ENCODE measurements around the gene CHADL. TPM values are rescaled to one million over a fixed set of nuclear protein-coding genes. Genes with fewer than 3 reads are reported as not detected.
A peak's percentile ranks its signal among the peaks of the same experiment; 100 is the strongest.
"Not testable (repeated sequence)": the region's sequence is repeated elsewhere in the genome, so short reads cannot be mapped to it uniquely, and the experiment has no call there.

CHADL gene
- total RNA-seq, 1 donor from 2014 or later: 1.2 TPM

DNA sequence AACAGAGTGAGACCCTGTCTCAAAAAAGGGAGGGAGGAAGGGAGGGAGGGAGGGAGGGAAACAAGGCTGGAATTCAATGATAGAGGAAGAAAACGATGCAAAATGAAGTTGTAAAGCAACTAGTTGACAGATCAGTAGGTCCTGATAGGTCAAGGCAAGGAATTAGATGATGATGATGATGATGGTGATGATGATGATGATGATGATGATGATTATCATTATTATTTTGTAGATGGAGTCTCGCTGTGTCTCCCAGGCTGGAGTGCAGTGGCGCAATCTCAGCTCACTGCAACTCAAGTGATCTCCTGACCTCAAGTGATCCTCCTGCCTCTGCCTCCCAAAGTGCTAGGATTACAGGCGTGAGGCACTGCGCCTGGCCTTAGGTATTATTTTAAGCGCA, 46.9 kb downstream of the CHADL start:
- Mint-ChIP-seq H3K9me3 (ENCODE audit: unreplicated experiment) (no peaks in the 10 kb centered on the region), H3K4me3 (ENCODE audit: unreplicated experiment) (no peak overlapping the region), H3K4me1 (ENCODE audit: unreplicated experiment) (peaks cover 3% of the 10 kb centered on the region), H3K27ac (ENCODE audit: unreplicated experiment) (no peak overlapping the region), H3K27me3 (ENCODE audit: unreplicated experiment) (peaks cover 4% of the 10 kb centered on the region), H3K36me3 (ENCODE audit: low read depth, unreplicated experiment) (peaks cover 3% of the 10 kb centered on the region)
- no peak for DNase-seq (ENCODE audit: low spot score)
- TF ChIP-seq, protein P1, sequence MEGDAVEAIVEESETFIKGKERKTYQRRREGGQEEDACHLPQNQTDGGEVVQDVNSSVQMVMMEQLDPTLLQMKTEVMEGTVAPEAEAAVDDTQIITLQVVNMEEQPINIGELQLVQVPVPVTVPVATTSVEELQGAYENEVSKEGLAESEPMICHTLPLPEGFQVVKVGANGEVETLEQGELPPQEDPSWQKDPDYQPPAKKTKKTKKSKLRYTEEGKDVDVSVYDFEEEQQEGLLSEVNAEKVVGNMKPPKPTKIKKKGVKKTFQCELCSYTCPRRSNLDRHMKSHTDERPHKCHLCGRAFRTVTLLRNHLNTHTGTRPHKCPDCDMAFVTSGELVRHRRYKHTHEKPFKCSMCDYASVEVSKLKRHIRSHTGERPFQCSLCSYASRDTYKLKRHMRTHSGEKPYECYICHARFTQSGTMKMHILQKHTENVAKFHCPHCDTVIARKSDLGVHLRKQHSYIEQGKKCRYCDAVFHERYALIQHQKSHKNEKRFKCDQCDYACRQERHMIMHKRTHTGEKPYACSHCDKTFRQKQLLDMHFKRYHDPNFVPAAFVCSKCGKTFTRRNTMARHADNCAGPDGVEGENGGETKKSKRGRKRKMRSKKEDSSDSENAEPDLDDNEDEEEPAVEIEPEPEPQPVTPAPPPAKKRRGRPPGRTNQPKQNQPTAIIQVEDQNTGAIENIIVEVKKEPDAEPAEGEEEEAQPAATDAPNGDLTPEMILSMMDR (IDR thresholded peaks at IDR 0.05; ENCODE audit: unreplicated experiment): no peak

DNA sequence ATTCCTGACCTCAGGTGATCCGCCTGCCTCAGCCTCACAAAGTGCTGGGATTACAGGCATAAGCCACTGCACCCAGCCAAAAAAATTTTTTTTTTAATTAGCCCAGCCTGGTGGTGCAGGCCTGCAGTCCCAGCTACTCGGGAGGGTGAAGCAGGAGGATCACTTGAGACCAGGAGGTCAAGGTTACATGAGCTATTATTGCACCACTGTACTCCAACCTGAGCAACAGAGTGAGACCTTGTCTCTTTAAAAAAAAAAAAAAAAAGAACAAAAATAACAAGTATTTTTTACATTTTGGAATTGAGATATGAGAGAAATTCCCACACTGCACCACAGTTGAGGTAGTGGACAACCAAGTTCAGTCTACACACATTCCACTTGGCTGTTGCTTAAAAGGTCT, 49.3 kb downstream of the CHADL start:
- TF ChIP-seq, protein P1 (IDR thresholded peaks at IDR 0.05; ENCODE audit: unreplicated experiment): no peak
- Mint-ChIP-seq H3K27me3 (ENCODE audit: unreplicated experiment) (peaks cover 5% of the 10 kb centered on the region), H3K9me3 (ENCODE audit: unreplicated experiment) (no peaks in the 10 kb centered on the region), H3K36me3 (ENCODE audit: low read depth, unreplicated experiment) (peaks cover 3% of the 10 kb centered on the region), H3K27ac (ENCODE audit: unreplicated experiment) (no peak overlapping the region), H3K4me3 (ENCODE audit: unreplicated experiment) (no peak overlapping the region), H3K4me1 (ENCODE audit: unreplicated experiment) (no peaks in the 10 kb centered on the region)
- no peak for DNase-seq (ENCODE audit: low spot score)

DNA sequence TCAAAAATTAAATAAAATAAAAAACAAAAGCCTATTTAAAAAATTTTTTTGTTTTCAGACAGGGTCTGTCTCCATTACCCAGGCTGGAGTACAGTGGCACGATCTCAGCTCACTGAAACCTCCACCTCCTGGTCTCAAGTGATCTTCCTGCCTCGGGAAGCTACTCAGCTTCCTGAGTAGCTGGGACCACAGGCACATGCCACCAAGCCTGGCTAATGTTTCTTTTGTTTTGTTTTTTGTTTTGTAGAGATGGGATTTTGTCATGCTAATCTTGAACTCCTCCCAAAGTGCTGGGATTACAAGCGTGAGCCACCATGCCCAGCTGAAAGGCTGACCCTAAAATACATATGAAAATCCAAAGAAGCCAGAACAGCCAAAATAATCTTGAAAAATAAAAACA, 56.1 kb downstream of the CHADL start:
- peak overlapping the region; percentile 61 for H3K27ac Mint-ChIP-seq (ENCODE audit: unreplicated experiment)
- peaks cover 8% of the 10 kb centered on the region for H3K36me3 Mint-ChIP-seq (ENCODE audit: low read depth, unreplicated experiment)
- TF ChIP-seq, protein P1 (IDR thresholded peaks at IDR 0.05; ENCODE audit: unreplicated experiment): no peak
- H3K27me3 Mint-ChIP-seq (ENCODE audit: unreplicated experiment): peaks cover 4% of the 10 kb centered on the region
- no peak for DNase-seq (ENCODE audit: low spot score)
- H3K4me1 Mint-ChIP-seq (ENCODE audit: unreplicated experiment): peaks cover 5% of the 10 kb centered on the region
- H3K9me3 Mint-ChIP-seq (ENCODE audit: unreplicated experiment): no peaks in the 10 kb centered on the region
- no peak overlapping the region for H3K4me3 Mint-ChIP-seq (ENCODE audit: unreplicated experiment)

DNA sequence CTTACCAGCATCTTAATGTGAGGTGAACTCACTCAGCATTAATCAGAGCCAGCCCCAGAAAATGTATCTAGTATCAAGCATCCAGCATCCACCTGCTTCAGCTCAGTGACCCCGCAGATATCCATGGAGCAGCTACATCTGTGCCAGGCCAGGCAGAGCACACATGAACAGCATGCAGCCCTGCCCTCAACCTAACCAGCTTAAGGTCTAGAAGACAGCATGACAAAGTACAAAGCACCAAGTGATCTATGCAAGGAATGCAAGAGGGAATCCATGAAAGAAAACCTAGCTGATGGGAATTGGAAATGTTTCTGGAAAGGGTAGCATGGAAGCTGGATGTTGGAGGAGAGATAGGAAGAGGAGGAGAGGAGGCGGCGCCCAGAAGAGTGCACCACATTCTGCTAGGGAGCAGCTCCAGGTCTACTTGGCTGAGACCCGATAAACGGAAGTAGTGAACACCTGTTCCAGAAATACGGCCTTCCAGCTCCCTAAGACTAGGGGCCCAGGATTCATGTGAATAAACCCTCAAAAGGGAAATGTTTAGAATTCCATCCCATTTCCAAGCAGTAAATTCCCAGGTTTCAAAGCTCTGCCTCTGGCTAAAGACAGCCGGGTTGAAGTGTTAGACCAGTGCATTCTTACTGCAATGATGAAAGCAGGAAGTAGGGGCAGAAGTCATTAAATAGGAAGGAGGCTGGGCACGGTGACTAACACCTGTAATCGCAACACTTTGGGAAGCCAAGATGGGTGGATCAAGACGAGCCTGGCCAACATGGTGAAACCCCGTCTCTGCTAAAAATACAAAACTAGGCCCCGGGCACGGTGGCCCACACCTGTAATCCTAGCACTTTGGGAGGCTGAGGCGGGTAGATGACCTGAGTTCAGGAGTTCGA, 59.1 kb downstream of the CHADL start:
- Mint-ChIP-seq H3K27ac (ENCODE audit: unreplicated experiment) (peak overlapping the region; percentile 3), H3K27me3 (ENCODE audit: unreplicated experiment) (peaks cover 13% of the 10 kb centered on the region), H3K36me3 (ENCODE audit: low read depth, unreplicated experiment) (peaks cover 33% of the 10 kb centered on the region), H3K4me1 (ENCODE audit: unreplicated experiment) (peaks cover 11% of the 10 kb centered on the region), H3K4me3 (ENCODE audit: unreplicated experiment) (no peak overlapping the region), H3K9me3 (ENCODE audit: unreplicated experiment) (no peaks in the 10 kb centered on the region)
- TF ChIP-seq, protein P1 (IDR thresholded peaks at IDR 0.05; ENCODE audit: unreplicated experiment): no peak
- DNase-seq (ENCODE audit: low spot score): no peak

DNA sequence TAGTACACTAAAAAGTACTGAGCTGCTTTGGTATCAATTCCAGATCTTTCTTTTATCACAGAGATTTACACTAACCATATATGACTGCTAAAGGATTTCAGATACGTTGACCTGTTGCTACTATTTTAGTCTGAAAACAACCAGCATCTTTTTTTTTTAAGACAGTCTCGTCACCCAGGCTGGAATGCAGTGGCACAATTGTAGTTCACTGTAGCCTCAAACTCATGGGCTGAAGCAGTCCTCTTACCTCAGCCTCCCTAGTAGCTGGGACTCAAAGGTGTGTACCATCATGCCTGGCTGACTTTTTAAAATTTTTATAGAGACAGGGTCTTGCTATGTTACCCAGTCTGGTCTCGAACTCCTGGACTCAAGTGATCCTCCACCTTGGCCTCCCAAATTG, 59.8 kb downstream of the CHADL start:
- Mint-ChIP-seq H3K9me3 (ENCODE audit: unreplicated experiment) (no peaks in the 10 kb centered on the region), H3K4me1 (ENCODE audit: unreplicated experiment) (peaks cover 17% of the 10 kb centered on the region), H3K36me3 (ENCODE audit: low read depth, unreplicated experiment) (peaks cover 39% of the 10 kb centered on the region), H3K4me3 (ENCODE audit: unreplicated experiment) (no peak overlapping the region), H3K27me3 (ENCODE audit: unreplicated experiment) (peaks cover 16% of the 10 kb centered on the region), H3K27ac (ENCODE audit: unreplicated experiment) (peak overlapping the region; percentile 3)
- TF ChIP-seq, protein P1 (IDR thresholded peaks at IDR 0.05; ENCODE audit: unreplicated experiment): no peak
- no peak for DNase-seq (ENCODE audit: low spot score)

DNA sequence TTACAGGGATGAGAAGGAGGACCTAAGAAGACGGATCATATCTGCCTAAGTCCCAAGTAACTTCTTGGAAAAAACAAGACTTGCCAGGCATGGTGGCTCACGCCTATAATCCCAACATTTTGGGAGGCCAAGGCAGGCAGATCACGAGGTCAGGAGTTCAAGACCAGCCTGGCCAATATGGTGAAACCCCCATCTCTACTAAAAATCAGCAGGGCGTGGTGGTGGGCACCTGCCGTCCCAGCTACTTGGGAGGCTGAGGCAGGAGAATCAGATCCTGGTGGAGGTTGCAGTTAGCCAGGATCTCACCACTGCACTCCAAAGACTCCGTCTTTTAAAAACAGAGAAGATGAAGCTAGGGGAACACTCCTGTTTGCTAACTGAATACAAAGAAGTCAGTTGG, 60.4 kb downstream of the CHADL start:
- not testable (repeated sequence) for DNase-seq (ENCODE audit: low spot score); H3K4me3 Mint-ChIP-seq (ENCODE audit: unreplicated experiment); H3K27ac Mint-ChIP-seq (ENCODE audit: unreplicated experiment); H3K9me3 Mint-ChIP-seq (ENCODE audit: unreplicated experiment)
- Mint-ChIP-seq H3K36me3 (ENCODE audit: low read depth, unreplicated experiment) (peaks cover 39% of the 10 kb centered on the region), H3K4me1 (ENCODE audit: unreplicated experiment) (peaks cover 22% of the 10 kb centered on the region), H3K27me3 (ENCODE audit: unreplicated experiment) (peaks cover 19% of the 10 kb centered on the region)
